ENCODE measurements around the gene GID8. TPM values are rescaled to one million over a fixed set of nuclear protein-coding genes. Genes with fewer than 3 reads are reported as not detected.
A peak's percentile ranks its signal among the peaks of the same experiment; 100 is the strongest.

The GID8 gene
- total RNA-seq (10 to 100 TPM; 33.4 to 39.9 TPM), total RNA-seq (48.5 to 80.7 reads per million in 2 donors)

- Mint-ChIP-seq H3K27me3 (no peaks in the 10 kb centered on the region), H3K36me3 (ENCODE audit: low read depth) (no peaks in the 10 kb centered on the region), H3K27ac (peak within 1 kb of the TSS; percentile 91), H3K4me1 (peaks cover 32% of the 10 kb centered on the region), H3K4me3 (peak within 1 kb of the TSS; percentile 98)
- no peaks in the 10 kb centered on the region for H3K9me3 ChIP-seq (ENCODE audit: control insufficient read depth, low read length, poor library complexity, severe bottlenecking)
- ATAC-seq (peak; percentile 57), DNase-seq (peak in 1 of 3 donors; percentile 7)
Measured at GRCh38 chr20:62938105-62938888, at the start of gene GID8. Gene GID8 (plus strand): TSS chr20:62938147. CDS start chr20:62941503, 3,356 bp downstream.

GRCh38 chr20:62888406-62888805 lies 49.5 kb upstream of the GID8 start:
- ATAC-seq, result no peak
- no peak overlapping the region for H3K27ac Mint-ChIP-seq

GRCh38 chr20:62888910-62889309 lies 49.0 kb upstream of the GID8 start:
- H3K9me3 ChIP-seq (ENCODE audit: control insufficient read depth, low read length, poor library complexity, severe bottlenecking), result no peaks in the 10 kb centered on the region
- no peaks in the 10 kb centered on the region for H3K27me3 Mint-ChIP-seq
- no peak for ATAC-seq
- DNase-seq, result no peak
- H3K27ac Mint-ChIP-seq, result no peak overlapping the region
- no peaks in the 10 kb centered on the region for H3K36me3 Mint-ChIP-seq (ENCODE audit: low read depth)
- no peak overlapping the region for H3K4me3 Mint-ChIP-seq
- peaks cover 13% of the 10 kb centered on the region for H3K4me1 Mint-ChIP-seq

More at GRCh38 chr20:62888406-62888805, 49.5 kb upstream of the GID8 start:
- Mint-ChIP-seq H3K36me3 (ENCODE audit: low read depth) (no peaks in the 10 kb centered on the region), H3K4me1 (peaks cover 13% of the 10 kb centered on the region), H3K27me3 (no peaks in the 10 kb centered on the region), H3K4me3 (no peak overlapping the region)
- no peak for DNase-seq
- no peaks in the 10 kb centered on the region for H3K9me3 ChIP-seq (ENCODE audit: control insufficient read depth, low read length, poor library complexity, severe bottlenecking)

- no peak for ATAC-seq
- H3K27me3 Mint-ChIP-seq, result no peaks in the 10 kb centered on the region
- peaks cover 2% of the 10 kb centered on the region for H3K36me3 Mint-ChIP-seq (ENCODE audit: low read depth)
- H3K4me1 Mint-ChIP-seq, result peaks cover 13% of the 10 kb centered on the region
- H3K9me3 ChIP-seq (ENCODE audit: control insufficient read depth, low read length, poor library complexity, severe bottlenecking), result no peaks in the 10 kb centered on the region
- no peak overlapping the region for H3K27ac Mint-ChIP-seq
- no peak overlapping the region for H3K4me3 Mint-ChIP-seq
- no peak for DNase-seq
Measured at GRCh38 chr20:62889411-62889810, 48.5 kb upstream of the GID8 start.

GRCh38 chr20:62889871-62890270 lies 48.1 kb upstream of the GID8 start:
- H3K27ac Mint-ChIP-seq, result no peak overlapping the region
- no peak overlapping the region for H3K4me3 Mint-ChIP-seq
- no peak for ATAC-seq
- H3K4me1 Mint-ChIP-seq, result peaks cover 13% of the 10 kb centered on the region
- no peak for DNase-seq
- H3K27me3 Mint-ChIP-seq, result no peaks in the 10 kb centered on the region
- peaks cover 2% of the 10 kb centered on the region for H3K36me3 Mint-ChIP-seq (ENCODE audit: low read depth)
- no peaks in the 10 kb centered on the region for H3K9me3 ChIP-seq (ENCODE audit: control insufficient read depth, low read length, poor library complexity, severe bottlenecking)

- DNase-seq (no peak), ATAC-seq (no peak)
- peaks cover 2% of the 10 kb centered on the region for H3K36me3 Mint-ChIP-seq (ENCODE audit: low read depth)
- no peaks in the 10 kb centered on the region for H3K9me3 ChIP-seq (ENCODE audit: control insufficient read depth, low read length, poor library complexity, severe bottlenecking)
- no peaks in the 10 kb centered on the region for H3K27me3 Mint-ChIP-seq
- no peak overlapping the region for H3K4me3 Mint-ChIP-seq
- H3K4me1 Mint-ChIP-seq, result peaks cover 13% of the 10 kb centered on the region
- no peak overlapping the region for H3K27ac Mint-ChIP-seq
Measured at GRCh38 chr20:62890444-62890843, 47.5 kb upstream of the GID8 start.

GRCh38 chr20:62891111-62891510 lies 46.8 kb upstream of the GID8 start:
- peaks cover 13% of the 10 kb centered on the region for H3K4me1 Mint-ChIP-seq
- DNase-seq (no peak), ATAC-seq (peak; percentile 57)
- H3K36me3 Mint-ChIP-seq (ENCODE audit: low read depth), result peaks cover 2% of the 10 kb centered on the region
- peak overlapping the region; percentile 79 for H3K27ac Mint-ChIP-seq
- no peaks in the 10 kb centered on the region for H3K27me3 Mint-ChIP-seq
- peak overlapping the region; percentile 36 for H3K4me3 Mint-ChIP-seq
- H3K9me3 ChIP-seq (ENCODE audit: control insufficient read depth, low read length, poor library complexity, severe bottlenecking), result no peaks in the 10 kb centered on the region

- Mint-ChIP-seq H3K27me3 (no peaks in the 10 kb centered on the region), H3K27ac (no peak overlapping the region), H3K4me3 (no peak overlapping the region), H3K4me1 (peaks cover 9% of the 10 kb centered on the region), H3K36me3 (ENCODE audit: low read depth) (peaks cover 2% of the 10 kb centered on the region)
- H3K9me3 ChIP-seq (ENCODE audit: control insufficient read depth, low read length, poor library complexity, severe bottlenecking), result no peaks in the 10 kb centered on the region
- peak; percentile 44 for ATAC-seq
- no peak for DNase-seq
Measured at GRCh38 chr20:62892348-62893304, 45.3 kb upstream of the GID8 start.

- H3K27me3 Mint-ChIP-seq, result no peaks in the 10 kb centered on the region
- H3K4me3 Mint-ChIP-seq, result no peak overlapping the region
- no peak overlapping the region for H3K27ac Mint-ChIP-seq
- ATAC-seq, result no peak
- H3K9me3 ChIP-seq (ENCODE audit: control insufficient read depth, low read length, poor library complexity, severe bottlenecking), result no peaks in the 10 kb centered on the region
- peaks cover 16% of the 10 kb centered on the region for H3K4me1 Mint-ChIP-seq
- DNase-seq, result no peak
- peaks cover 2% of the 10 kb centered on the region for H3K36me3 Mint-ChIP-seq (ENCODE audit: low read depth)
Measured at GRCh38 chr20:62893700-62894099, 44.2 kb upstream of the GID8 start.

- no peaks in the 10 kb centered on the region for H3K9me3 ChIP-seq (ENCODE audit: control insufficient read depth, low read length, poor library complexity, severe bottlenecking)
- Mint-ChIP-seq H3K36me3 (ENCODE audit: low read depth) (peaks cover 2% of the 10 kb centered on the region), H3K4me3 (no peak overlapping the region), H3K27me3 (no peaks in the 10 kb centered on the region), H3K27ac (no peak overlapping the region), H3K4me1 (peaks cover 20% of the 10 kb centered on the region)
- DNase-seq (no peak), ATAC-seq (no peak)
Measured at GRCh38 chr20:62894261-62894660, 43.7 kb upstream of the GID8 start.

GRCh38 chr20:62895539-62895938 lies 42.4 kb upstream of the GID8 start:
- no peak for ATAC-seq

GRCh38 chr20:62896526-62896925 lies 41.4 kb upstream of the GID8 start:
- Mint-ChIP-seq H3K27me3 (no peaks in the 10 kb centered on the region), H3K4me1 (peaks cover 21% of the 10 kb centered on the region), H3K36me3 (ENCODE audit: low read depth) (peaks cover 2% of the 10 kb centered on the region), H3K4me3 (no peak overlapping the region), H3K27ac (no peak overlapping the region)
- no peaks in the 10 kb centered on the region for H3K9me3 ChIP-seq (ENCODE audit: control insufficient read depth, low read length, poor library complexity, severe bottlenecking)
- ATAC-seq (no peak), DNase-seq (no peak)

More at GRCh38 chr20:62895539-62895938, 42.4 kb upstream of the GID8 start:
- Mint-ChIP-seq H3K4me3 (no peak overlapping the region), H3K36me3 (ENCODE audit: low read depth) (peaks cover 2% of the 10 kb centered on the region), H3K4me1 (peaks cover 31% of the 10 kb centered on the region), H3K27ac (peak overlapping the region; percentile 78), H3K27me3 (no peaks in the 10 kb centered on the region)
- no peaks in the 10 kb centered on the region for H3K9me3 ChIP-seq (ENCODE audit: control insufficient read depth, low read length, poor library complexity, severe bottlenecking)
- no peak for DNase-seq

- Mint-ChIP-seq H3K27ac (no peak overlapping the region), H3K4me3 (no peak overlapping the region), H3K36me3 (ENCODE audit: low read depth) (peaks cover 2% of the 10 kb centered on the region), H3K4me1 (peaks cover 21% of the 10 kb centered on the region), H3K27me3 (no peaks in the 10 kb centered on the region)
- ATAC-seq (no peak), DNase-seq (no peak)
- no peaks in the 10 kb centered on the region for H3K9me3 ChIP-seq (ENCODE audit: control insufficient read depth, low read length, poor library complexity, severe bottlenecking)
Measured at GRCh38 chr20:62897666-62898065, 40.3 kb upstream of the GID8 start.
